ENCODE results near the gene FCAMR. TPM values are rescaled to one million over a fixed set of nuclear protein-coding genes. Genes with fewer than 3 reads are reported as not detected.

The FCAMR gene
- total RNA-seq (2022; extraction: Qiagen RNA extraction; ENCODE audit: low read depth), result 0.08 TPM in 1 of 5 replicates, not detected in the others

GRCh38 chr1:206970446-206970845 lies at the start of gene FCAMR:
Gene FCAMR, minus strand, starts transcription at chr1:206970460. Its CDS starts 335 bp downstream, at chr1:206970125.

GRCh38 chr1:206946261-206946660 lies 24.0 kb downstream of the FCAMR start, which contains the start of gene PIGR:
Gene PIGR, minus strand, starts transcription at chr1:206946466. Its CDS starts 5,935 bp downstream, at chr1:206940531.

GRCh38 chr1:206921772-206922265 lies 48.4 kb downstream of the FCAMR start, which contains the start of gene FCMR:
Gene FCMR, minus strand, starts transcription at chr1:206921941. Its CDS starts 87 bp downstream, at chr1:206921854.

Other genes with a start within 250 kb of the FCAMR start
- gene IL19, start 199.7 kb downstream of the FCAMR start, total RNA-seq (2022; extraction: Qiagen RNA extraction; ENCODE audit: low read depth), result not detected in 5 replicates
- gene IL10, start 198.0 kb downstream of the FCAMR start, total RNA-seq (2022; extraction: Qiagen RNA extraction; ENCODE audit: low read depth), result not detected in 5 replicates
- gene IL20, start 104.8 kb downstream of the FCAMR start, total RNA-seq (2022; extraction: Qiagen RNA extraction; ENCODE audit: low read depth), result not detected in 5 replicates
- gene IL24, start 73.0 kb downstream of the FCAMR start, total RNA-seq (2022; extraction: Qiagen RNA extraction; ENCODE audit: low read depth), result 0.16 to 0.44 TPM (median 0.40 TPM) in 5 replicates
- gene FCMR, start 48.5 kb downstream of the FCAMR start, total RNA-seq (2022; extraction: Qiagen RNA extraction; ENCODE audit: low read depth), result 4.0 to 6.3 TPM (median 4.4 TPM) in 5 replicates
- gene PIGR, start 24.0 kb downstream of the FCAMR start, total RNA-seq (2022; extraction: Qiagen RNA extraction; ENCODE audit: low read depth), result 0.23 TPM in 1 of 5 replicates, not detected in the others
- gene C1orf116, start 62.3 kb upstream of the FCAMR start, total RNA-seq (2022; extraction: Qiagen RNA extraction; ENCODE audit: low read depth), result 2.5 to 3.4 TPM (median 3.2 TPM) in 5 replicates
- 5.4 to 8.0 TPM (median 6.9 TPM) in 5 replicates for gene YOD1, start 80.7 kb upstream of the FCAMR start, total RNA-seq (2022; extraction: Qiagen RNA extraction; ENCODE audit: low read depth)
- gene PFKFB2, start 82.8 kb upstream of the FCAMR start, total RNA-seq (2022; extraction: Qiagen RNA extraction; ENCODE audit: low read depth), result 5.7 to 7.5 TPM (median 6.9 TPM) in 5 replicates
- gene C4BPB, start 118.4 kb upstream of the FCAMR start, total RNA-seq (2022; extraction: Qiagen RNA extraction; ENCODE audit: low read depth), result 0.99 to 1.5 TPM (median 1.1 TPM) in 5 replicates
- gene C4BPA, start 133.8 kb upstream of the FCAMR start, total RNA-seq (2022; extraction: Qiagen RNA extraction; ENCODE audit: low read depth), result 0.48 to 1.0 TPM (median 0.64 TPM) in 5 replicates